HG02678 (cell line): Measurements from ENCODE around the gene ENTPD1.
A peak's percentile ranks its signal among the peaks of the same experiment; 100 is the strongest.
"Not testable (repeated sequence)": the region's sequence is repeated elsewhere in the genome, so short reads cannot be mapped to it uniquely, and the experiment has no call there.

Source experiments
- ATAC-seq: cut with Tn5 transposase; IDR thresholded peaks from one replicate; pipeline ENCODE4 v1.9.1; 2021; ENCODE audit warnings: mild to moderate bottlenecking, moderate library complexity; ENCODE audit not compliant: unreplicated experiment

The ENTPD1 gene

DNA sequence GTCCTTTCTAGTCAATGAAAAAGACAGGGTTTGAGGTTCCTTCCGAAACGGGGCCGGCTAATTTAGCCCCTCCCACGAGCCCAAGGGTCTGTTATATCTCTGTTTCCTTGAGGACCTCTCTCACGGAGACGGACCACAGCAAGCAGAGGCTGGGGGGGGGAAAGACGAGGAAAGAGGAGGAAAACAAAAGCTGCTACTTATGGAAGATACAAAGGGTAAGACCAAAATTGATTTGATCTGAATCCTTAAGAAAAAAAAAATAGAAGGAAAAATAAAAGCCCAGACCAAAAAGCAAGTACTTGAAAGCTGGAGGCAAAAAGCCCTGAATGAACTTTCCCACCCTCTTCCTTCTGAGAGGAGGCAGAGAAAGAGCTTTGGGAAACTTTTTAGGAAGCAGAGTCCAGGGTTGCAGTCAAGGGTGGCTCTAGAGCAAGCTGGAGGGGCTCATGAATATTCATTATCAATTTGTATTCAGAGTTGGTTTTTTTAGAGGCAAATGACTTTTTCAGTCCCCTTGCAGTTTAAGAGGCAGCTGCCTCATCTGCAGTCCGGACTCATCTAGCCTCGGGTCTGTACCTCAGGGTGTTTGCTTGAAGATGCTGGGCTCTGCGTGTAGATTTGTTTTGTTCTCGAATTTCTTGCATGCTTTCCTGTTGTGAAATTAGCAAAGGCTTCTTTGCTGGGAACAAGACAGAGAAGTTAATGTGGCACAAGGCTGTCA lies at the start of gene ENTPD1:
Gene ENTPD1, plus strand, starts transcription at position 123 of the 721 bp plus-strand sequence. Its CDS starts 77 bp downstream, at position 200.
- ATAC-seq = peak; percentile 35

DNA sequence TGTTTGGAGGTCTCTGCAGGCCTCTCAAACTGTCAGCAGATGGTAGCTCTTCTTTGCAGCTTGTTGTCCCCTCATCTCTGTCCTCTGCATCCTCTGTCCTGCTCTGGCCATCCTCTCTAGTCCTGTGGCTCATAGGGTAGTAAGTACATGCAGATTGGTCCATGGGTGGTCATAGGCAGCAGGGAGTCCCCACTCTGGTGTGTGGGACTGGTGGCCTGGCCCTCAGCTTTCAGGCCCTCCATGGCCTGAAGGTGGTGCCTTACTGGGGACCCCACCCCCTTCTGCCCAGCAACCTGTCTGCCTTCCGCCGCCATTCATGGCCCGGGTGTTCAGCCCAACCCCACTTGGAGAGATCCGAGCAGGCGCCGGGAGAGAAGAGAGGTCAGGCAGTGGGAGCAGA lies 49.4 kb upstream of the ENTPD1 start:
- ATAC-seq = no peak

- ATAC-seq = no peak
These were observed 49.0 kb upstream of the ENTPD1 start for GRCh38 chr10:95706990-95707389.

DNA sequence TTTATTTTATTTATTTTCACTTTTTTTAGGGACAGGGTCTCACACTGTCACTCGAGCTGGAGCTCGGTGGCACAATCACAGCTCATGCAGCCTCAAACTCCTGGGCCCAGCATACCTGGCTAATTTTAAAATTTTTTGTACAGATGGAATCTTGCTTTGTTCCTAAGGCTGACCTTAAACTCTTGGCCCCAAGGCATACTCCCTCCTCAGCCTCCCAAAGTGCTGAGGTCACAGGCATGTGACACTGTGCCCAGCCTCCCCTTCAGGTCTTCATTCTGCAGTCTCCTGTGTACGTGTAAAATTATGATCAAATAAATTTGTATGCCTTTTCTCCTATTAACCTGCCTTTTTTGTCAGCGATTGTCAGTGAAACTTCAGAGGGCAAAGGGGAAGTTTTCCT lies 44.5 kb upstream of the ENTPD1 start:
- ATAC-seq = no peak

- ATAC-seq = no peak
These were observed 39.5 kb upstream of the ENTPD1 start for GRCh38 chr10:95716466-95716865.

DNA sequence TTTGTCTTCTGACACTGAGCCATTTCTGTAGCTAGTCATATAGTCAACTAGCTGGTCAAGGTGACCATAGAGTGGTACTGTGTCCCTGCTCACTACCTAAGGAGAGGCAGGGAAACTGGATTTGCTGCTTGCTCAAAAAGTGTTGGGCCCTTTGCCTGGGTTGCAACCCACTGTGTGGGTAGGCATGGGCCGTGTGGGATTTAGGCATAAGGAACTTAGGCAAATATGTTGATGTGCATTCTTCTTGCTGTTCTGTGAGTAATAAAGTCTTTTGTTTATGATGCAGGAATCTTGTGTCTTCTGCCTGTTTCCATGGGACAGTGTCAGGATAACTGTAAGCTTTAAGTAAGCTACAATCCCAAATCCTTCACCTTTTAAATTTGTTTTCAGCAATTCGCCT lies 39.1 kb upstream of the ENTPD1 start:
- no peak for ATAC-seq

DNA sequence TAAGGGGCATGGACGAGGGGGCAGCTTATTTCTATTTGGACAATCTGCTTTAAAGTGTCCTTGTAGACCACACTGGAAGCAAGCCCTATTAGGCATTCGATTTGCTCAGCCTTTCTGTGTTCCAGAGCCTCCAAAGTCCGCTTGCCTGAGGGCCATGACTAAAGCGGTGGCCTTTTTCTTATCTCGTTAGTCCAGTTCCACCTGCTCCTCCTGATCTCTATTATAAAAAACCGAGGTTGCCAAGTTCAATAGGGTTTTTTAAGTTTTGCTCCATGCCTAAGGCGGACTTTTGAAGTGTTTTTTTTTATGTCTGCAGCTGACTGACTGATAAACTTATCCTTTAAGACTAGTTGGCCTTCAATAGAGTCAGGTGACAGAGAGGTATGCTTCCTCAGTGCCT lies 35.2 kb upstream of the ENTPD1 start:
- not testable (repeated sequence) for ATAC-seq

GRCh38 chr10:95722496-95722895 lies 33.5 kb upstream of the ENTPD1 start:
- ATAC-seq = not testable (repeated sequence)

DNA sequence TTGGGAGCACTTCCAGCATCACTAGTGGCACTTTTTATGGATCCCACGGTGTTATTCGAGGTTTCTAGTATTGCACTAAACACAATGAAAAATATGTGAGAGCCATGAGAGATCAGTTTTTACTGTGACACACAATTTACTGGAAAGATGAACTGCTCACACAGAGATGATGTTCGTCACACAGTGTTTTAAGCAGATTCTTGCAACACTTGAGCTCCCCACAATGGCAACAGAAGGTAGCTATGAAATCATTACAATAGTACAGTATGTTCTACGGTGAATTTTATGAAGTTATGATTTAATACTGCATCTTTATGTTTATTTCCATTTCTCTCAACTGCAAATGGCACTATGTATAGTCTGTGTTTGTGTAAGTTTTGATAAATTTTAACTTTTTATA lies 27.4 kb upstream of the ENTPD1 start:
- no peak for ATAC-seq

GRCh38 chr10:95729323-95730055 lies 26.5 kb upstream of the ENTPD1 start:
- ATAC-seq = no peak

DNA sequence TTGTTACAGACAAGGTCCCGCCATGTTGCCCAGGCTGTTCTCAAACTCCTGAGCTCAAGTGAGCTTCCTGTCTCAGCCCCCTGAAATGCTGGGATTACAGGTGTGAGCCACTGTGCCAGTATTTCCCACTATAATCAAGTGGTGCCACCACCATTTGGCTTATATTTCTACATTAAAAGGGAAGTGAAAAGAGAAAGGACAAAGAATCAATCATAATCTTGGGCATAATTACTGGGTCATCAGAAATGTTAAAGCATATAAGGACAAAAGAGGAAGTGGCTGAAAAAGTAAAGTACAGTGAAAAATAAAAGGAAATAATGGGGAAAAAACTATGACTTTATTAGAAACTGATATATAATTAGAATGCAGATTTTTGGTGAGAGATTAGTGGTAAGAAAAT lies 25.7 kb upstream of the ENTPD1 start:
- no peak for ATAC-seq

- ATAC-seq = not testable (repeated sequence)
These were observed 23.1 kb upstream of the ENTPD1 start for GRCh38 chr10:95732907-95733306.

DNA sequence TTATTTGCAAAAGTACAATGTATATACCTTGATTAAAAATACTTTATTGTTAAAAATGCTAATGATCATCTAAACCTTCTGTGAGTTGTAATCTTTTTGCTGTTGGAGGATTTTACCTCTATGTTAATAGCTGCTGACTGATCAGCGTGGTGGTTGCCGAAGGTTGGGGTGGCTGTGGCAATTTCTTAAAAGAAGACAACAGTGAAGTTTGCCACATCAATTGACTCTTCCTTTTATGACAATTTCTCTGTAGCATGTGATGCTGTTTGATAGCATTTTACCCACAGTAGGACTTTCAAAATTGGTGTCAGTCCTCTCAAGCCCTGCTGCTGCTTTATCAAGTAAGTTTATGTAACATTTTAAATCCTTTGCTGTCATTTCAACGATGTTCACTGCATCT lies 16.9 kb upstream of the ENTPD1 start:
- ATAC-seq = no peak

- ATAC-seq = peak; percentile 83
These were observed 14.0 kb upstream of the ENTPD1 start for GRCh38 chr10:95741807-95742467.

DNA sequence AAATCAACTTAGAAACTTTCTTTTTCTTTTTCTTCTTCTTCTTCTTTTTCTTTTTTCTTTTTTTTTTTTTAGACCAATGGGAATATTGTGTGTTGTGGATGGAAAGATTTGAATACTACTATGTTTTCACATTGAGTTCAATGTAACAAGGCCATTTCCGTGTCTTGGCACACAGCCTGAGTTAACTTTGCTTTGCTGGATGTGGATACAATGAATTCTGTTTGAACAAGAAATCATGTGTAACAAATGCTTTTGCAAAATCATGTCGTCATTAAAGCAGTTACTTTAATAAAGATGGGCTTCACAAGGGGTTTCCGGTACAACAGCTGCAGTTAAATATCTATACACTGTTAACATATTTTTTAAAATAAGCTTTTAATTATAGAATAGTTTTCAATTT lies 13.5 kb upstream of the ENTPD1 start:
- ATAC-seq = peak; percentile 23

DNA sequence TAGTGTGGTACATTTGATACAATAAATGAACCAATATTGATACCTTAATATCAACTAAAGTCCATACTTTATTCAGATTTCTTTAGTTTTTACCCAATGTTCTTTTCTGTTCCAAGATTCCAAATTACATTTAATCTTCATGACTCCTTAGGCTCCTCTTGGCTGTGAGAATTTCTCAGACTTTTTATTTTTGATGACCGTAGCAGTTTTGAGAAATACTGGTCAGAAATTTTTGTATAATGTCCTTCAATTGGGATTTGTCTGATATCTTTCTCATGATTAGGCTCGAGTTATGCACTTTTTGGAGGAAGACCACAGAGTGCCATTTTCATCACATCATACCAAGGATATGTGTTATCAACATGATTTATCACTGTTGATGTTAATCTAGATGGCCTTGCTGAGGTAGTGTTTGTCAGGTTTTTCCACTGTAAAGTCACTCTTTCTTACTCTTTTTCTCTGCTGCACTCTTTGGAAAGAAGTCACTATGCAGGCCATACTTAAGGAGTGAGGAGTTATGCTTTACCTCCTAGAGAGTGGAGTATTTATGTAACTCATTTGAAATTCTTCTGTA lies 12.9 kb upstream of the ENTPD1 start:
- no peak for ATAC-seq

- no peak for ATAC-seq
These were observed 10.5 kb upstream of the ENTPD1 start for GRCh38 chr10:95745501-95745900.

GRCh38 chr10:95748349-95748748 lies 7.6 kb upstream of the ENTPD1 start:
- ATAC-seq = no peak

DNA sequence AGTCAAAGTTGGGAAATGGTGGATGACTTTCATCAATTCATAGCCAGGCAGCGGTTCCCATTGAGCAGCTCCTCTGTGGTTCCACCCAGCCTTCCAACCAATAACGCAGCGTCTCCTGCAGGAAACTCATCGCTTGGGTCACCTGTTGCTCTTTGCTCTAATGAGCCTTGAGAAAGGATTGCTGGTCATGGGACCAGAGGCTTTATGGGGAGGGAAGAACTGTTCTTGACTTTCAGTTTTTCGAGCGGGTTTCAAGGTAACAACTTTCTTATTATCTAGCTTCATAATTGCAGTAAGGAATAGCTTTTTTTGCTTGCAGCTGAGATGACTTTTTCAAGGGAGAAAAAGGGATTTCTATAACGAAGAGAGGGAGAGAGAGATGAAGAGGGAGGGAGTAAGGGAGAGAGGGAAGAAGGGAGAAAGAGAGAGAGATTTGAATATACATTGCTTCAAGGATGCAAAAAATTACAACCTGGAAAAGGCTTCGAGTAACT lies 405 bp upstream of the ENTPD1 start:
- ATAC-seq = peak; percentile 46

DNA sequence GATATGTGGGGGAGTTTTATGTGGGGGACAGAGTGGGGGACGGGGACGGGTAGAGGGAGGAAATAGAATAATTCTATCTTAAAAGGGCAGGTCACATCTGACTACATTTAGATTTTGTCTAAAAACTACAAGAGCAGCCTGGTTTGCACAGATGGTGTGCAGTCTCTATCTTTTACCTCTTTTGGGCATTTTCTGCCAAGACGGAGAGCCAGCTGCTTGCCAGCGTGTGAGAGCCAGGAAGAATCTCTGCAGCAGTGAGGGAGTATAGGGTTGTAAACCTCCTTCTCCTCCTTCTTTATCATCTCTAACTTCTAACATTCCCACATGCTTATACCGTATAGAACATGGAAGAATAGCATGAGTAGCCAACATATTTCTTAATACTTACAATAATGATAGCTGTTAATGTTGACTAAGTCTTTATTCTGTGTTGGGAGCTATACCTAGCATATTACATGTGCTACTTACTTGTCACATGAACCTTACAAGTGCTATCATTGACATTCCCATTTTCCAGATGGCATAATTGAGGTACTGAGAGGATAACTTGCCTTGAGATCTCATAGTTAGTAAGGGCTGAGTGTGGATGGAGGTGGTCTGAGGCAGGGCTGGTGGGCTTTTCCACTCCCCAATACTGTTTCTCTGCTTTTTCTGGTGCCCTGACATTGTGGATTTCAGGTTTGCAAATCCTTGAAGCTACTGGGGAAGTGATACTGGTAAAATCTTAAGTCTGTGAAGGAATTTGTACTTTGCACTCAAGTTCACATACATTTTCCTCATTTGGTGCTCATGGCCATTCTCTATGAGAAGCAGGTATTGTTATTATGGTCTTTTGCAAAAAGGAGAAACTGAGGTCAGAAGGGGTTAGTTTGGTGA lies 1.1 kb downstream of the ENTPD1 start:
- no peak for ATAC-seq
